ENCODE measurements around the gene EHMT1.
A peak's percentile ranks its signal among the peaks of the same experiment; 100 is the strongest.

EHMT1 gene

DNA sequence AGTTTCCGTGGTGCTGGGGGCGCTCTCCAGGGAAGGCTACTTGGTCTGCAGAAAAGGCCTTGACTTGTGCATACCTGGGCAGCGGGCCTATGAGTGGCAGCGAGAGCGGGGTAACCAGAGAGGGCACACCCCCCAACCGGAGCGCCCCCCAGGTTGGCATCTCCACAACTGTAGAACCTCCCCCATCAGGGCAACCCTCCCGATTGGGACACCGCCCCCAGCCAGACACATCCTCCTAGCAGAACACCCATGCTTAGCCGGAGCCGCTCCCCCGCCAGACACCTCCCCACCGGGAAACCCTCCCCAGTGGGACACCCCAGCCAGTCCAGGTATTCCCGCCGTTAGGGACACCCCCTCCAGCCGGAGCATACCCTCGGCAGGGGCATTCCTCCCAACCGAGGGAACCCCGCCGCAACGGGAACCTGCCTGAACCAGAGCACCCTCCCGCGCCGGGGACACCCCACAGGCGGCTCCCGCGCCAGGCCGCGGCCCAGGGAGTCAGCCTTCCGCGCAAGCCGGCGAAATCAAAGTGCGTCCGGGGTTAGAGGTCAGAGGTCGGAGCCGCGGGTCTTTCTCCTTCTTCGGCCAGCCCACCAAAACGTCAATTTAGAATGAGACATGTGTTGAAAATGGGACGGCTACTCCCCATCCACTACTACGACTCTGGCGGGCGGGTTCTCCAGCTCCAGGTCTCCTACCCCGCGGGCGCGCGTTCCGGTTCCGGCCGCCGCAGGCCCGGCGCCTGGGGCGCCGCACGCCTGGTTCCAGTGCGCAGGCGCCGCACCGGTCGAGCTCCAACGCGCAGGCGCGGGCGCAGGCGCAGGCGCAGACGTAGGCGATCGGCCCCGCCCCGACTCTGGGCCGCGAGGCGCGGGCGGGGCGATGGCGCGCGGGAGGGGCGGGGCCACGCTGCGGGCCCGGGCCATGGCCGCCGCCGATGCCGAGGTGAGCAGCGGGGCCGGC is at the start of gene EHMT1:
EHMT1 (plus strand) TSS at position 901 of the 963 bp plus-strand sequence; CDS start at position 925, 24 bp downstream.
- DNase-seq = peak; percentile 54 to 93 (median 85)

DNA sequence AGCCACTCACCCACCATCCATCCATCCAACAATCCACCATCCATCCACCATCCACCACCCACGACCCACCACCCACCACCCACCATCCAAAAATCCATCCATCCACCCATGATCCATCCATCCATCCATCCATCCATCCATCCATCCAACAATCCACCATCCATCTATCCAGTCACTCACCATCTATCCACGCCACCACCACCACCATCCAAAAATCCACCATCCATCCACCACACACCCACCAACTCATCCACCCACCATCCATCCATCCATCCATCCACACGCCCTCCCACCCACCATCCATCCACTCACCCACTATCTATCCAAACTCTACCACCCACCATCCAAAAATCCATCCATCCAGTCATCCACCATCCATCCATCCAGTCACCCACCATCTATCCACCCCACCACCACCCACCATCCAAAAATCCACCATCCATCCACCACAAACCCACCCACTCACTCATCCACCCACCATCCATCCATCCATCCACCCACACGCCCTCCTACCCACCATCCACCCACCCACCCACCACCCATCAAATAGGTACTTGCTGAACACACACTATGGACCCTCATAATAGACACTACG is 49.1 kb upstream of the EHMT1 start:
- no peak for DNase-seq
- intact Hi-C loops (cut with DNase I) = no loop called here

More for the DNA sequence above, at the start of gene EHMT1:
- intact Hi-C loops (cut with DNase I) = loop anchor here (5.0 kb wide), 1 partner anchor 41 kb away; the partner anchor contains the start of gene DPH7

DNA sequence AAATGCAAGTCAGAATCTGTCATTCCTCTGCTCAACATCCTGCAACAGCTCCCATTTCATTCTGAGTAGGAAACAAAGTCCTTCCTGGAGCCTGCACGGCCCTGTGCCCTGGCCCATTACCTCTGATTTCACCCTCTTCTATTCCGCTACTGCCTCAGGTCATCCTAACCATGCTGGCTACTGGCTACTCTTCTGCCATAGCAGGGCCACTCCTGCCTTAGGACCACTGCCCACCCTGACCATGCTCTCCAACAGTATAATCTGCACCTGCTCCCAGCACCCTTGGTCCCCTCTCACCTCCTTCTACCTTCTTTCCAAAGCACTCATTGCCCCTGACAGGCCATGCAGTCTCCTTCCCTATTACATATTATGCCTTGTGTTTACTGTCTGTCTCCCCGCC is 48.2 kb upstream of the EHMT1 start:
- DNase-seq = no peak
- intact Hi-C loops (cut with DNase I) = no loop called here

DNA sequence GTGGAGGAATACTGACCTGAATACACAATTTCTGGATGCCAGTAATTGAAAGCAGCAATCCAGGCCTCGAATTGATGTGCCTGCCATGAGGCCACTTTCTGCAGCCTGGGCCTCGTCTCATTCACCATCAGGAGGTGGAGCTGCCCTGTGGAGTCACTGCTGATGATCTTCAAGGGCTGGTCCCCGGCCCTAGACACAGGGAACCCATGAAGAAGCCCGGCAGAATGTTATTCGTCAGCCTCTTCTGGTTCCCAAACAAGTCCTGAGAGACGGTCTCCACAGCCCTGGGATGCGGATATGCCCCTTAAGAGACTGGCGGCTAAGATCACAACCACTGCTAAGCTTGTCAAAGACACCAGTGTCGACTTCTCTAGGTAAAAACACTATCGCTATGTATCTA is 44.6 kb upstream of the EHMT1 start:
- DNase-seq = no peak
- intact Hi-C loops (cut with DNase I) = no loop called here

DNA sequence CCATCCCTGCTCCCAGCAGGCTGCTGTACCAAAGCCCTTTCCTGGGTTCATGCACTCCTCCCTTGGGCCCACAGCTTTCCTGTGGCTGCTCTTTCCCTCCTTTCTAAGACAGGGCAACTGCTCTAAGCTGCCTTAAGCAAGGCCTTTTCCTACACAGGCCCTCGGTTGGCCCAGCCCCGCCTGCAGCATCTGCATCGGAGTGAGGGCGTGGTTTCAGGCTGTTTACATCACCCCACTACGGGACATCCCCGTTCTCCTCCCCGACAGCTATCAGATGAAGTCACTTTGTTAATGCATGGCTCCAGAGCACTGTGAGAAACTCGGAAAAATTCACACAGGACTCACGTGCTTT is 43.5 kb upstream of the EHMT1 start:
- intact Hi-C loops (cut with DNase I) = loop anchor here (5.0 kb wide), 1 partner anchor 42 kb away; the partner anchor contains the start of gene EHMT1
- DNase-seq = peak in 22 of 42 donors; percentile 19 to 67 (median 44)

DNA sequence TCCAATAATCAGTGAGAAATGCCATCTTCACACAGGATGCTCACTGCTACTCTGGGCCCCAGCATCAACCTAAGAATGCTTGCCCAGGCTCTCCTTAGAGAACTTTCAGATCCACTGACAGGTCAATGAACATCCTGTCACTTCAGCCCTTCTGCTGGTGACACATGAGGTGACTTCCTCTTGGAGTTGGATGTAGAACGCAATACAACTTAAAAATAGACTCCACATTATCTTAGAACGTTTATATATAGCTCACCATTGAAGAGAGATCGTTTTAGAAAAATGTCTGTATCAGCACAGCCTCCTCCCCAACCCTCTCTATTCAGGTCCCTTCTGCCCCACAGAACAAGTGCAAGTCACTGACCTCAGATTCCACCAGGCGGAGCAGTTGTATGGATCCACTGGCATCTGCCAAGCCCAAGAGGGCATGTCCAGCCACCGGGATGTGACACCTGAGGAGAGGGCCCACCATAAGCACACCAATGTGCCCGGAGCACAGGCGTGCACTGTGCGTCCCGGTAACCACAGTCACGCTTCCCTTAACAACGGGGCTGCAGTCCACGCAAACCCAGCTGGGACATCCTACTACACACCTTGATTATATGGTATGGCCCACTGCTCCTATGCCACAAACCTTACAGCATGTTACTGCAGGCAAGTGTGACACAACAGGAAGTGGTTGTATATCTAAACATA is 42.9 kb upstream of the EHMT1 start:
- peak in 1 of 42 donors; percentile 22 for DNase-seq
- intact Hi-C loops (cut with DNase I) = loop anchor here (5.0 kb wide), 1 partner anchor 41 kb away; the partner anchor contains the start of gene EHMT1

DNA sequence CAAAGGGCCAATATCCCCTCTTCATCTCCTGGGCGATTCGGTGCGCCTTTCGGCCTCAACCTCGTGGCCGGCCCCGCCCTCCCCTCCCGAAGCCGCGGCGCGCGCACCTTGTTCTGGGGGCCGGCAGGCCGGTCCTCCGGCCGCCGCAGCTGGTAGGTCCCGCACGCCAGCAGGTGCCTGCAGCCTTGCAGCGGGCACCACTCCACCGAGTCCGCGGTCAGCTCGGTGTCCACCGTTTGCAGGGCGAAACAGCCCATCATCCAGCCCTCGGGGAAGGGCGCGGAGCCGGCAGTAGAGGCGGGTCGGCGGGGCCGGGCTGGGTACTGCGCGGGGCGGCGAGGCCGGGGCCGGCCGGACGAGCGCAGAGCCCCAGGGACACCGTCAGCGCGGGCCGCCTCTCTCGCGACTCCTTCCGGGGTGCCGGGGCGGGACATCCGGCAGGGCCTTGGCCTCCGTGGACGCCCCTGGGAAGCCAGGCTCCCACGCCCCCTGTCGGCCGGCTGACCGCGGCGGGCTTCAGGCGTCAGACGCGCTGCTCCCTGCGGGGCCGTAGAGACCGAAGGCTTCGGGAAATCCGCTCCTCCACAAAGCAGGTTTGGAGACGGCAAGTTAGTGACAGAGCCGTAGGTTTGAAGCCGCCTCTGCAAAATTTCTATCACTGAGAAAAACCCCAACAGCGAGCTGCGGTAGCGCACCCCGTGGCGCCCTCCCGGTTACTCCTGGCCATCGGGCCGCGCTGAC is 40.1 kb upstream of the EHMT1 start, which contains the start of gene DPH7:
DPH7 (minus strand) TSS at position 408 of the 741 bp plus-strand sequence; CDS start at position 260, 148 bp downstream.
- intact Hi-C loops (cut with DNase I) = loop anchor here (5.0 kb wide), 1 partner anchor 39 kb away; the partner anchor contains the start of gene EHMT1
- DNase-seq = peak; percentile 91 to 100 (median 98)

DNA sequence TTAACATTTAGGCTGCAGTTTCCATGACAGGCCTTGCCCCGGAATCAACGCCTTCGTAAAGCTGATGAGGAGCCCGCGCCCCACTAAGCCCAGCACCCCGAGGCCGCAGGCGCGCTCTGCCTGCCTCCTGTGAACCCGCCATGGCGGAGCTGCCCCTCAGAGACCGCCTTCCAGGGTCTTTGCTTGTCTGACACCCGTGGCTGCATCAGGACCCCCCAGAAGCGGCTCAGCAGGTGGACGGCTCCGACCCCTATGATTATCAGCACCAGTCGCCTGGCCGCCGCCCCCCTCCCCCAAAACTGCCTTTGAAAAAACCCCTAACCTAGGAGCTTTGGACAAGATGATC is 39.6 kb upstream of the EHMT1 start:
- intact Hi-C loops (cut with DNase I) = loop anchor here (5.0 kb wide), 1 partner anchor 38 kb away; the partner anchor contains the start of gene EHMT1
- DNase-seq = no peak

DNA sequence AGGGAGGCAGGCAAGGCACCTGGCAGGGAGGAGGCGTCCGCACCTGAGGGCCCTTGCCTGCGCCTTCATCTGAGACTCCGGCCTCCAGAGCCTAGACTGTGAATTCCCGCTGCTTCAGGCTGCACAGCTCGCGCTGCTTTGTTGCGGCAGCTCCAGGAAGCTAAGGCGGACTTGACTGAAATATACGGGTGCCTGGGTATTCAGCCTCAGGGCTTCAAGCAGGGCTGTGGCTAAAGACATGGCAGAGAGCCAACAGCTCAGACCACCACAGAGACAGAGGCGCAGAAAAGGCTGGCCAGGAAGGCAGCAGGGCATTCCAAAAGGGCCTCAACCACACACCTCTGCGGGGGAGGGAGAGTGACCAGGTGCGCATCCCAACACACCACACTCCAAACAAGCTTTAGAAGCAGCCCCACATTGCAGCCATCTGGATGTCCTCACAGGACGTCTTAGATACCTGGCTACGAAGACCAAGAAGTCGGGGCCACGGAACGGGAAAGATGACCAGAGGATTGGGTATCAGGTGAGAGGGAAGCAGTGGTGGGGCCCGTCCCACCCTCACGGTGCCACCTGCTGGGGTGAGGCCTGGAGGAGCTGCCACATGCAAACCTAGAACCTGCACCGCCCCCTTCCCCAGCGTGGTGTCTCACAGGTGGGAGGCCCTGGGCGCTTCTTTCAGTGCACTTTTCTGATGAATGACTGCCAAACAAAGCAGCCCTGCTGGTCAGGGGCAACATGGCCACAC is 38.4 kb upstream of the EHMT1 start:
- intact Hi-C loops (cut with DNase I) = no loop called here
- no peak for DNase-seq

DNA sequence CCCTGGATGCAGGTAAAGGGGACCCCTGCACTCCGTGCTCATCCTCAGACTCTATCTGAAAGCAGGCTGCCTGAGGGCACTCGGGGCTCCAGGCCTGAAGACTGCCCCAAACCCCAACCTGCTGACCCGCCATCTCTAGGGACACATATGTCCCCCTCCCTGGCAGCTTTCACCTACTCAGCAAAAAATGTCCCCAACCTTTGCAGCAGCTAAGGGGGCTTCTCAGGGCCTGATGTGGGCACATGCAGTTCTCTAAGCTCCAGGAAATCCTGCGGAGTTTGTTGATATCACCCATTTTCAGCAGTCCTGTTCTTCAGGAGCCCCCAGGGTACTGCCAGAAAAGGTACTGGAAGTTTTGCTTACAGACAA is 37.9 kb upstream of the EHMT1 start:
- no peak for DNase-seq

DNA sequence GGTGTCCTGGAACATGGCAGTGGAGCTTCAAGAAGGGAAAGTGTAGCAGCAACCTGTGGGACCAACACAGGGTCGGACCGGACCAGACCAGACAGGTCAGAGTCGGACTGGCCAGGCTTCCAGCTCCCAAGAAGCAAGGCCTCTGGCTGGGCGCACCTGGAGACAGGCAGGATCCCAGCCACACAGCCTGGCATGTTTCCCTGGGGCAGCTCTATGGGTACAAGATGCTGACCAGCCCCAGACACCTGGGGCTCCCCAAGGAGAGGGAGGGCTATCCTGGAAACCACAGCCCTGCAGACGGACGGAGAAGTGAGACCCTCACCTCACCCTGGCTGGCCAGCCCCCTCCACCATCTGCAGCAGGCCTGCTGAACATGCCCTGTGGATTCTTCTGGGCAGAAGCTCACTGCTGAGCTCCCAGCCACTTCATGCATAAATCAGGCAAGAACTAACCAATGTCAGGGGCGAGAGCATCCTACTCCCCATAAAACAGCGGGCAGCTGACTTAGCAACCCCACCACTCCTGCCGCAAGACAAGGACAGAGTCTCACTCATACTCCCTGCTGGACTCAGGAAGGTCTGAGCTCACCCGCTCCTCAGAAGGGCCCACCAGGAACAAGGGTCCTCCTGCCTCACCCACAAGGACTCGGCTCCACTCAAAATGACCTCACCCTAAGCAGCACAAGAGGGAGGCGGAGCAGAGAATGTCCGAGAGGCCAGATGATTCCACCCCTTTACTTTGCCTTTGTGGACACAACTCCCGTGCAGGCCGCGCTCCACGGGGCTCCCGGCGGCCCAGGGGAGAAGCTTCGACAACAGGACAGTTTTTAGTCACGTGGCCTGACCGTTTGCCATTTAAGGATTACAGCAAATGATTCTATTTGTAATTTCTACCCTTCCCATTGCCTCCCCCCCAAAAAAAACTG is 37.2 kb upstream of the EHMT1 start:
- DNase-seq = no peak

More for the DNA sequence above, 37.9 kb upstream of the EHMT1 start:
- intact Hi-C loops (cut with DNase I) = no loop called here

DNA sequence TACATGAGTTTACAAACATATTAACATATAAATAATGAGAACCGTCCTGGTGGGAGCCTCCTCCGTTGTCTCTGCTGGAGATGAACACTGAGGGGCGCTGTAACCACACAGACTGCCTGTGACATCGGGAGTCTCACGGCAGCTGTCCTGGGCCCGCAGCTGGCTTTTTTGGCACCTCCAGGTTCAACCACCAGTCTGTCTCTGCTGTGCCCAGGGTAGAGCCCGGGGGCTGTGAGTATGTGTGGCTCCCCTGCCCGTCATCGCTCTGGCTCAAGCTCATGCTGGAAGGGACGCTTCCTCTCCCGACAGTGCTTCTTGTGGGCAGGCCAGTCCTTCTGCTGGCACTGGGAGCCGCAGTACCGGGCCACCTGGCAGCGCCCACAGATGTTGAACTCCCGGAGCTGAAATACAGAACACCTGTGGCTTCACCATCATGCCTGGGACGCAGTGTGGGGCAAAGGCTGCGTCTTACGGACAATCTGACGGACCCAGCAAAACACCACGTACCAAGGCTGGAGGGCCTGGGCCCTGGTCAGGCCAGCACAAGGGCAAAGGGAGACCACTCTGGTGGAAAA is 36.4 kb upstream of the EHMT1 start:
- peak in 4 of 42 donors; percentile 20 to 46 (median 27) for DNase-seq
- intact Hi-C loops (cut with DNase I) = no loop called here

More for the DNA sequence above, 37.2 kb upstream of the EHMT1 start:
- intact Hi-C loops (cut with DNase I) = no loop called here

DNA sequence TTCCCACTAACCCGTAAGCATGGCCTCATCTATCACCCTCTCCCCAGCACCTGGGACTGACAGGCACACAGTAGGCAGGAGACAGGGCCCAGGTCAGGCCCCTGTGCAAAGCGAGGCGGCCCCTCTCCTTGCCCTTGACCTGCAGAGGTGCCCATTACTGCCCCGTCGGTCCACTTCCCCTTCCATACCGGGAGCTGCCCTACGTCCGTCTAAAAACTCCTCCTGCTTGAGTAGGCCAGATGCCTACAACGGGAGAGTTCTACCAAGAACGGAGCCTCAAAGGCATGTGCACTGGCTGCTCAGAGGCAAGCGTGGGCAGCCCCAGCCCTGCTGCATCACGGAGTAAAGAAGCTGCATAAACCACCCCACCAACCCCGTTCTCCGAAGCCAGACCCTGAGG is 35.5 kb upstream of the EHMT1 start:
- intact Hi-C loops (cut with DNase I) = no loop called here
- DNase-seq = no peak

DNA sequence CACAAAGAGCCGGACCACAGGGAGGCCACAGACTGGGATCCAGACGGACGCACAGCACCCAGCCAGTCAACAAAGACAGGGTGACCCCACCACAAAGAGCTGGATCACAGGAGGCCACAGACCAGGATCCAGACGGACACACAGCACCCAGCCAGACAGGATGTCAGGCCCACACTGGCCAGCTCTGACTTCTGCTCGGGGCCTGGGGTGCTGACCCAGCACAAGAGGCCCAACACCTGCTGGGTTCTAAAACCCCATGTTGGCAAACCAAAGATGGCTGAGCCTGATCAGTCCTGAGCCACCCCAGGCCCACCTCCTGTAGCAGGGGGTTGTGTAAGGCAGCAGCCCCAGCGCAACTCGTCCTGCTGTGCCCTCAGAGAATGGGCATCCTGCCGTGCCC is 34.8 kb upstream of the EHMT1 start:
- intact Hi-C loops (cut with DNase I) = no loop called here
- DNase-seq = no peak

DNA sequence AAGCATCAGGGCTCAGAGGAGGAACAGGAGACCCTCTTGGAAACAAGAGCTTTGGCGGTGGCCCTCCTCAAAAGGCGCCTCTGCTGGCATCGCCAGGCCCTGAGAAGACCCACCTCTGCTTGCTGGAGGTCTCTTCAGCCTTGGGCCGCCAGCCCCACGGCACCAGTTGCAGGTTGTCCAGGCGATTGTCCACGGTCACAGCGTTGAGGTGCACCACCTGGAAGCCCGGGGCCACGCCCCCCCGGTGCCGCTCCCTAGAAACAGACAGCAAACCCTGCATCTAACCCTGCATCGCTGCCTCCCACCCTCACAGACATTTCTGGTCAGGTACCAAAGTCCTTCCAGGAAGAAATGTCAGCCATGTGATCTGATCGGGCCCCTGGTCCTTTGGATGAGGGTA is 32.0 kb upstream of the EHMT1 start:
- DNase-seq = no peak
- intact Hi-C loops (cut with DNase I) = no loop called here

DNA sequence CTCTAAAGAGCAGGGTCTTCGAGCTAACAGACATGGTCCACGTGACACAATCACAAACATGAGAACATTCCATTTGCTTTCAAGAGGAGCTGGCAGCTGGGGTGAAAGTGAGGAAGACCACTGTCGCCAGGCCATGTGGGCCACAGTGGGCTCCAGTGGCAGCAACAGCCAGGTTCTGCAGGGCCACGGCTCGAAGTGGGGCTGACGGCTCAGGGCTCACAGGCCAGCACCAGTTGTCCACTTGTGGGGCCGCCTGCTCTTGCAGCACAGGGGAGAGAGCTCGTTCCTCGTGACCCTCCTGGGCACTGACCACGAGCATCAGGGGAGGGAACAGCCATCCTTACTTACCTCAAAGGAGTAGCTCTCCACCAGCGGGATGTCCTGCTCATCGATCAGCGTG is 30.5 kb upstream of the EHMT1 start:
- DNase-seq = no peak
- intact Hi-C loops (cut with DNase I) = no loop called here

DNA sequence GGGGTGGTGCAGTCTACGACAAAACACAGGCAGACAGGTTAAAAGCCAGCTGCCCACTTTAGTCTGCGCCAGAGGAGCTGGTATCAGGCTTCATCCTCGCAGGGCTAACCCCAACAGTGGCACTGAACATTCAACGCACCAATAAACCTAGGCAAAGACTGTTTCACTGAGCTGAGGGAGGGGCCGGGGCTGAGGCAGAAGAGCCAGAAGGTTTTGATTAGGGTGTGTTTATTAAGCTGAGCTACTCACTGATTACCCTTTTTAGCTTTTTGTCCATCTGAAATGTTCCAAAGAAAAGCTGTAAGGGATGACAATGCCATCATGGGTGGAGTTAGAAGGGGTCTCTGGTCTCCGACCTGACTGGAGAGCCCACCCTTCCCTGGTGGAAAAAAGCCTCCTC is 29.9 kb upstream of the EHMT1 start:
- intact Hi-C loops (cut with DNase I) = no loop called here
- DNase-seq = no peak
